Liver (tissue), 9 donors: ENCODE measurements around the gene FUOM. TPM values are rescaled to one million over a fixed set of nuclear protein-coding genes. Genes with fewer than 3 reads are reported as not detected.
A peak's percentile ranks its signal among the peaks of the same experiment; 100 is the strongest.

Experiments
- DNase-seq: peaks from one replicate; pipeline ENCODE4 v3.0.0-alpha.2; 2017; ENCODE audit warnings: low spot score
- H3K27ac ChIP-seq, 2 donors: one replicate each; pipeline ENCODE4 v1.7.0; 2013; ENCODE audit warnings: inconsistent platforms in 2 of 2, low read length in 2 of 2, control low read depth in 1 of 2, low read depth in 1 of 2, mild to moderate bottlenecking in 1 of 2
- H3K27me3 ChIP-seq, 4 donors: one replicate each; pipeline versions ENCODE4 v1.6.1 to v1.7.0; 2013; ENCODE audit warnings: low read length in 3 of 4, inconsistent platforms in 1 of 4, mild to moderate bottlenecking in 1 of 4, moderate library complexity in 1 of 4; ENCODE audit not compliant: control insufficient read depth in 4 of 4, insufficient read depth in 4 of 4
- H3K36me3 ChIP-seq, 4 donors: one replicate each; pipeline versions ENCODE4 v1.6.1 to v1.7.0; 2013; ENCODE audit warnings: low read length in 3 of 4, mild to moderate bottlenecking in 3 of 4, low read depth in 1 of 4, moderate library complexity in 1 of 4; ENCODE audit not compliant: control insufficient read depth in 4 of 4, insufficient read depth in 3 of 4
- H3K4me1 ChIP-seq, 4 donors: one replicate each; pipeline versions ENCODE4 v1.6.1 to v1.7.0; 2013; ENCODE audit warnings: low read length in 3 of 4, mild to moderate bottlenecking in 3 of 4, moderate library complexity in 1 of 4; ENCODE audit not compliant: control insufficient read depth in 4 of 4, insufficient read depth in 4 of 4
- H3K4me3 ChIP-seq, 3 donors: one replicate each; pipeline versions ENCODE4 v1.6.1 to v1.7.0; 2013; ENCODE audit warnings: low read length in 3 of 3, control low read depth in 1 of 3, low read depth in 1 of 3, mild to moderate bottlenecking in 1 of 3
- H3K9ac ChIP-seq, 2 donors: one replicate each; pipeline ENCODE4 v1.7.0; 2013; ENCODE audit warnings: low read length in 2 of 2, mild to moderate bottlenecking in 2 of 2, moderate library complexity in 2 of 2, control low read depth in 1 of 2, low read depth in 1 of 2
- H3K9me3 ChIP-seq, 4 donors: one replicate each; pipeline versions ENCODE4 v1.6.1 to v1.7.0; 2013; ENCODE audit warnings: low read length in 3 of 4; ENCODE audit not compliant: control insufficient read depth in 4 of 4
- EGR1 ChIP-seq, 2 donors: IDR thresholded peaks; 2 replicates each; pipeline ENCODE4 v1.6.1; 2016 to 2018; ENCODE audit warnings: antibody characterized with exemption in 2 of 2, low read depth in 2 of 2
- FOXA2 ChIP-seq: IDR thresholded peaks from 2 replicates; pipeline ENCODE4 v1.6.1; 2016; ENCODE audit warnings: antibody characterized with exemption
- GABPA ChIP-seq, 2 donors: IDR thresholded peaks in 1 of 2; conservative IDR thresholded peaks in 1 of 2; 2 replicates each; pipeline ENCODE4 v1.6.1; 2016; ENCODE audit warnings: antibody characterized with exemption in 2 of 2, mild to moderate bottlenecking in 1 of 2, moderate library complexity in 1 of 2
- HNF4A ChIP-seq, 2 donors: conservative IDR thresholded peaks; 2 replicates each; pipeline ENCODE4 v1.6.1; 2016; ENCODE audit warnings: antibody characterized with exemption in 2 of 2, mild to moderate bottlenecking in 2 of 2
- JUND ChIP-seq, 2 donors: IDR thresholded peaks; 2 replicates each; pipeline ENCODE4 v1.6.1; 2016; ENCODE audit warnings: antibody characterized with exemption in 2 of 2
- NR2F2 ChIP-seq: IDR thresholded peaks from 2 replicates; pipeline ENCODE4 v1.6.1; 2016; ENCODE audit warnings: antibody characterized with exemption
- RAD21 ChIP-seq, 2 donors: IDR thresholded peaks; 2 replicates each; pipeline ENCODE4 v1.6.1; 2016; ENCODE audit warnings: antibody characterized with exemption in 2 of 2, mild to moderate bottlenecking in 2 of 2
- RXRA ChIP-seq, 2 donors: IDR thresholded peaks; 2 replicates each; pipeline ENCODE4 v1.6.1; 2017 to 2018; ENCODE audit warnings: antibody characterized with exemption in 2 of 2, mild to moderate bottlenecking in 1 of 2
- SP1 ChIP-seq: IDR thresholded peaks from 2 replicates; pipeline ENCODE4 v1.6.1; 2018; ENCODE audit warnings: antibody characterized with exemption, mild to moderate bottlenecking
- TAF1 ChIP-seq: conservative IDR thresholded peaks from 2 replicates; pipeline ENCODE4 v1.6.1; 2016; ENCODE audit warnings: antibody characterized with exemption, mild to moderate bottlenecking
- YY1 ChIP-seq: IDR thresholded peaks from 2 replicates; pipeline ENCODE4 v1.6.1; 2016; ENCODE audit warnings: antibody characterized with exemption, mild to moderate bottlenecking
- WGBS: extraction: QIAGEN DNeasy Blood & Tissue Kit; methylation state at CpG from one replicate; pipeline ENCODE4 v1.1.7; 2013; 5-methylcytosine and 5-hydroxymethylcytosine counted together
- polyA plus RNA-seq, 2 donors: library from polyadenylated mRNA; stranded (reverse) in 1 of 2; unstranded in 1 of 2; fragments of 200-250 nt in 1 of 2; fragments of >200 nt in 1 of 2; fragmentation: Nextera tagmentation in 1 of 2; extraction: Ambion mirVana in 1 of 2; gene quantifications; one replicate each; pipeline versions ENCODE4 v1.2.1 to v1.2.3, GENCODE V29; 2013 to 2015
- total RNA-seq, 2 donors: library from RNA; depleted of rRNA; stranded (reverse); fragments of >200 nt; gene quantifications; one replicate each; pipeline ENCODE4 v1.2.3, GENCODE V29; 2014
- TF ChIP-seq, protein P1 (sequence below): IDR thresholded peaks from 2 replicates; pipeline ENCODE4 v1.6.1; 2016; ENCODE audit warnings: antibody characterized with exemption
- TF ChIP-seq, protein P2 (sequence below): IDR thresholded peaks from 2 replicates; pipeline ENCODE4 v1.6.1; 2016; ENCODE audit warnings: antibody characterized with exemption
- TF ChIP-seq, protein P3 (sequence below): fragments of 150-350 bp; IDR thresholded peaks from 2 replicates; pipeline ENCODE4 v1.5.1; 2017; ENCODE audit warnings: improper control_type of control experiment, low read depth, low read length; ENCODE audit not compliant: missing input control
- TF ChIP-seq, protein P4 (sequence below): IDR thresholded peaks from 2 replicates; pipeline ENCODE4 v1.6.1; 2016; ENCODE audit warnings: antibody characterized with exemption, mild to moderate bottlenecking
- TF ChIP-seq, protein P5 (sequence below): IDR thresholded peaks from 2 replicates; pipeline ENCODE4 v1.6.1; 2016; ENCODE audit warnings: antibody characterized with exemption
- donor health status: healthy.
- donor health status: healthy.
- donor health status: healthy.
- donor health status: healthy.
- donor health status: healthy.

FUOM gene
- total and polyA plus RNA-seq, 4 donors = 24.3 to 194 (median 96.0) TPM

DNA sequence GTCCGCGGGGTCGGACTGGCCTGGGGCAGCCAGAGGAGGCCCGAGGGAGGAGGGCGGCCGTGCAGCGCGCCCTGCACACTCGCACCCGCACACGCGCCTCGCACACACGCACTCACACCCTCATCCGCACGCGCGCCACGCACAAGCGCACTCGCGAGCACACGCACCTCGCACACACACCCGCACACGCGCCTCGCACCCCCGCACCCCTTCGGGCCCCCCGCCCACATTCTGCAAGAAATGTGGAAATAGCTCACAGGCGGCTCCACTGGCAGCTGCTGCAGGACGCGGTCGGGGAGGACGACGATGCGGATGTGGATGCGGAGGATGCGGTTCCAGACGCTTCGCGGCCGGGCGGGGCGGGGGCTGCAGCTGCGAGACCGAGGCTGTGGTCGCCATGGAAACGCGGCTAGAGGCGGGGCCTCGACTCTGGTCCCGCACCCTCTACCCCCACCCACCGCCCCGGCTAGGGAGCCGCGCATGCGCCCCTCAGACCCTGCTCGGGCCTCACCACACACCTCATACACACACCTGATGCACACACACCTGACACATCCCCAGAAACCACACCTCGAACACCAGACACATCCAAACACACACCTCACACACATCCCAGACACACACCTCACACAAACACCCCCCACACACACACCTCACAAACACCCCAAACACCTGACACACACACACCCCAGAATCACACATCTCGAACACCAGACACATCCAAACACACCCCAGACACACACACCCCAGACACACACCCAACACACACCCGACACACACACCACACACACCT lies 21.0 kb downstream of the FUOM start, which contains the start of gene CALY:
CALY (minus strand) TSS at position 320 of the 793 bp plus-strand sequence. CDS start 7,907 bp downstream, outside the sequence.
- no peak for DNase-seq
- H3K4me1 ChIP-seq = peaks cover 0 to 16% (median 8%) of the 10 kb centered on the region in 4 donors
- no peak within 1 kb of the TSS for H3K9ac ChIP-seq
- TF ChIP-seq SP1 (no peak), EGR1 (IDR thresholded peaks at IDR 0.05; ENCODE audit: low read depth in 2 of 2) (no peak), TAF1 (no peak), HNF4A (conservative IDR thresholded peaks at IDR 0.05) (no peak), YY1 (no peak), FOXA2 (no peak), NR2F2 (no peak), RXRA (IDR thresholded peaks at IDR 0.05) (no peak), GABPA (IDR thresholded peaks at IDR 0.05 in 1 of 2, conservative IDR thresholded peaks at IDR 0.05 in 1 of 2) (no peak)
- TF ChIP-seq, protein P1, sequence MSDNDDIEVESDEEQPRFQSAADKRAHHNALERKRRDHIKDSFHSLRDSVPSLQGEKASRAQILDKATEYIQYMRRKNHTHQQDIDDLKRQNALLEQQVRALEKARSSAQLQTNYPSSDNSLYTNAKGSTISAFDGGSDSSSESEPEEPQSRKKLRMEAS = no peak
- TF ChIP-seq, protein P2, sequence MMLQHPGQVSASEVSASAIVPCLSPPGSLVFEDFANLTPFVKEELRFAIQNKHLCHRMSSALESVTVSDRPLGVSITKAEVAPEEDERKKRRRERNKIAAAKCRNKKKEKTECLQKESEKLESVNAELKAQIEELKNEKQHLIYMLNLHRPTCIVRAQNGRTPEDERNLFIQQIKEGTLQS = no peak
- TF ChIP-seq, protein P3, sequence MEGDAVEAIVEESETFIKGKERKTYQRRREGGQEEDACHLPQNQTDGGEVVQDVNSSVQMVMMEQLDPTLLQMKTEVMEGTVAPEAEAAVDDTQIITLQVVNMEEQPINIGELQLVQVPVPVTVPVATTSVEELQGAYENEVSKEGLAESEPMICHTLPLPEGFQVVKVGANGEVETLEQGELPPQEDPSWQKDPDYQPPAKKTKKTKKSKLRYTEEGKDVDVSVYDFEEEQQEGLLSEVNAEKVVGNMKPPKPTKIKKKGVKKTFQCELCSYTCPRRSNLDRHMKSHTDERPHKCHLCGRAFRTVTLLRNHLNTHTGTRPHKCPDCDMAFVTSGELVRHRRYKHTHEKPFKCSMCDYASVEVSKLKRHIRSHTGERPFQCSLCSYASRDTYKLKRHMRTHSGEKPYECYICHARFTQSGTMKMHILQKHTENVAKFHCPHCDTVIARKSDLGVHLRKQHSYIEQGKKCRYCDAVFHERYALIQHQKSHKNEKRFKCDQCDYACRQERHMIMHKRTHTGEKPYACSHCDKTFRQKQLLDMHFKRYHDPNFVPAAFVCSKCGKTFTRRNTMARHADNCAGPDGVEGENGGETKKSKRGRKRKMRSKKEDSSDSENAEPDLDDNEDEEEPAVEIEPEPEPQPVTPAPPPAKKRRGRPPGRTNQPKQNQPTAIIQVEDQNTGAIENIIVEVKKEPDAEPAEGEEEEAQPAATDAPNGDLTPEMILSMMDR = no peak
- TF ChIP-seq, protein P4, sequence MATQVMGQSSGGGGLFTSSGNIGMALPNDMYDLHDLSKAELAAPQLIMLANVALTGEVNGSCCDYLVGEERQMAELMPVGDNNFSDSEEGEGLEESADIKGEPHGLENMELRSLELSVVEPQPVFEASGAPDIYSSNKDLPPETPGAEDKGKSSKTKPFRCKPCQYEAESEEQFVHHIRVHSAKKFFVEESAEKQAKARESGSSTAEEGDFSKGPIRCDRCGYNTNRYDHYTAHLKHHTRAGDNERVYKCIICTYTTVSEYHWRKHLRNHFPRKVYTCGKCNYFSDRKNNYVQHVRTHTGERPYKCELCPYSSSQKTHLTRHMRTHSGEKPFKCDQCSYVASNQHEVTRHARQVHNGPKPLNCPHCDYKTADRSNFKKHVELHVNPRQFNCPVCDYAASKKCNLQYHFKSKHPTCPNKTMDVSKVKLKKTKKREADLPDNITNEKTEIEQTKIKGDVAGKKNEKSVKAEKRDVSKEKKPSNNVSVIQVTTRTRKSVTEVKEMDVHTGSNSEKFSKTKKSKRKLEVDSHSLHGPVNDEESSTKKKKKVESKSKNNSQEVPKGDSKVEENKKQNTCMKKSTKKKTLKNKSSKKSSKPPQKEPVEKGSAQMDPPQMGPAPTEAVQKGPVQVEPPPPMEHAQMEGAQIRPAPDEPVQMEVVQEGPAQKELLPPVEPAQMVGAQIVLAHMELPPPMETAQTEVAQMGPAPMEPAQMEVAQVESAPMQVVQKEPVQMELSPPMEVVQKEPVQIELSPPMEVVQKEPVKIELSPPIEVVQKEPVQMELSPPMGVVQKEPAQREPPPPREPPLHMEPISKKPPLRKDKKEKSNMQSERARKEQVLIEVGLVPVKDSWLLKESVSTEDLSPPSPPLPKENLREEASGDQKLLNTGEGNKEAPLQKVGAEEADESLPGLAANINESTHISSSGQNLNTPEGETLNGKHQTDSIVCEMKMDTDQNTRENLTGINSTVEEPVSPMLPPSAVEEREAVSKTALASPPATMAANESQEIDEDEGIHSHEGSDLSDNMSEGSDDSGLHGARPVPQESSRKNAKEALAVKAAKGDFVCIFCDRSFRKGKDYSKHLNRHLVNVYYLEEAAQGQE = no peak
- H3K9me3 ChIP-seq = no peaks in the 10 kb centered on the region
- WGBS = 19% methylated on average over 63 of the region's 63 CpGs
- H3K4me3 ChIP-seq = peak within 1 kb of the TSS in 1 of 3 donors; percentile 26
- peaks cover 0 to 14% (median 8%) of the 10 kb centered on the region in 4 donors for H3K27me3 ChIP-seq
- H3K36me3 ChIP-seq = no peaks in the 10 kb centered on the region
- no peak within 1 kb of the TSS for H3K27ac ChIP-seq

DNA sequence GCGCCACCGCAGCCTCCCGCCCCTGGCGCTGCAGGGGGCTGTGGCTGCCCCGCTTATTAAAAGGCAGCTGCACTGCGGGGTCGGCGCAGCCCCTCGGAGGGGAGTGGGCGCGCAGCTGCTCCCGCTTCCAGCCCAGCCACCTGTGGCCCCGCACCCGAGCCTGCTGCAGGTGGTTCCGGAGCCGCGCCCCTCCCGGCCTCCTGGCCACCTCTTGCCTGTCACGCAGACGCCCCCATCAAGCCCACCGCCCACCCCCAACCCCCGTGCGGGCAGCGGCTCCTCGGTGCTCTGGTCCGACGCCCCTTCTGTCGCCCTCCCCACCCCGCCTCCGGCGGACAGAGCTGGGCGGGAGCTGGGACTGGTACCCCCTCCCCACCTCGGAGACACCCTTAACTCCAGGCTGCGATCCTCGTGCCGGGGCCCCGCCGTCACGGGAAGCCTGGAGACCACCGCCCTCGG lies 21.7 kb downstream of the FUOM start:
- H3K4me3 ChIP-seq = peak overlapping the region in 1 of 3 donors; percentile 26
- H3K36me3 ChIP-seq = no peaks in the 10 kb centered on the region
- no peak for TF ChIP-seq RXRA (IDR thresholded peaks at IDR 0.05)
- no peak for TF ChIP-seq EGR1 (IDR thresholded peaks at IDR 0.05; ENCODE audit: low read depth in 2 of 2)
- TF ChIP-seq JUND (IDR thresholded peaks at IDR 0.05) = no peak
- TF ChIP-seq, protein P1 = no peak
- TF ChIP-seq RAD21 (IDR thresholded peaks at IDR 0.05) = no peak
- TF ChIP-seq, protein P3 = no peak
- TF ChIP-seq, protein P5, sequence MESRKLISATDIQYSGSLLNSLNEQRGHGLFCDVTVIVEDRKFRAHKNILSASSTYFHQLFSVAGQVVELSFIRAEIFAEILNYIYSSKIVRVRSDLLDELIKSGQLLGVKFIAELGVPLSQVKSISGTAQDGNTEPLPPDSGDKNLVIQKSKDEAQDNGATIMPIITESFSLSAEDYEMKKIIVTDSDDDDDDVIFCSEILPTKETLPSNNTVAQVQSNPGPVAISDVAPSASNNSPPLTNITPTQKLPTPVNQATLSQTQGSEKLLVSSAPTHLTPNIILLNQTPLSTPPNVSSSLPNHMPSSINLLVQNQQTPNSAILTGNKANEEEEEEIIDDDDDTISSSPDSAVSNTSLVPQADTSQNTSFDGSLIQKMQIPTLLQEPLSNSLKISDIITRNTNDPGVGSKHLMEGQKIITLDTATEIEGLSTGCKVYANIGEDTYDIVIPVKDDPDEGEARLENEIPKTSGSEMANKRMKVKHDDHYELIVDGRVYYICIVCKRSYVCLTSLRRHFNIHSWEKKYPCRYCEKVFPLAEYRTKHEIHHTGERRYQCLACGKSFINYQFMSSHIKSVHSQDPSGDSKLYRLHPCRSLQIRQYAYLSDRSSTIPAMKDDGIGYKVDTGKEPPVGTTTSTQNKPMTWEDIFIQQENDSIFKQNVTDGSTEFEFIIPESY = no peak
- TF ChIP-seq TAF1 = no peak
- no peak for TF ChIP-seq SP1
- no peak for TF ChIP-seq GABPA (IDR thresholded peaks at IDR 0.05 in 1 of 2, conservative IDR thresholded peaks at IDR 0.05 in 1 of 2)
- H3K9me3 ChIP-seq = no peaks in the 10 kb centered on the region
- H3K9ac ChIP-seq = no peak overlapping the region
- 10% methylated on average over 41 of the region's 41 CpGs for whole genome bisulfite sequencing
- H3K27me3 ChIP-seq = peaks cover 0 to 14% (median 8%) of the 10 kb centered on the region in 4 donors
- peaks cover 0 to 16% (median 8%) of the 10 kb centered on the region in 4 donors for H3K4me1 ChIP-seq
- H3K27ac ChIP-seq = no peak overlapping the region
- DNase-seq = no peak
